Gastroesophageal sphincter (tissue), 4 donors: ENCODE results near the gene GPR180. TPM values are rescaled to one million over a fixed set of nuclear protein-coding genes. Genes with fewer than 3 reads are reported as not detected.

ENCODE experiments used
- ATAC-seq: fragments of 150-250 bp; one replicate; pipeline ENCODE4 v1.9.1; 2016; ENCODE audit warnings: mild to moderate bottlenecking, moderate library complexity
- H3K27ac ChIP-seq, 4 donors: fragments of 200-600 bp; sonication (generic) in 3 of 4; 1 replicate in 3 of 4; 2 replicates in 1 of 4; pipeline ENCODE4 v1.5.1; 2016 to 2019
- H3K27me3 ChIP-seq: fragments of 200-600 bp; sonication (generic); one replicate; pipeline ENCODE4 v1.5.1; 2019
- H3K36me3 ChIP-seq, 2 donors: fragments of 200-600 bp; sonication (generic); one replicate each; pipeline ENCODE4 v1.5.1; 2019; ENCODE audit warnings: control low read depth in 1 of 2
- H3K4me1 ChIP-seq, 3 donors: fragments of 200-600 bp; sonication (generic); 1 replicate in 2 of 3; 2 replicates in 1 of 3; pipeline ENCODE4 v1.5.1; 2016 to 2019; ENCODE audit warnings: control low read depth in 2 of 3
- H3K4me3 ChIP-seq, 2 donors: fragments of 200-600 bp; sonication (generic); one replicate each; pipeline ENCODE4 v1.5.1; 2019; ENCODE audit warnings: mild to moderate bottlenecking in 1 of 2, moderate library complexity in 1 of 2
- H3K9me3 ChIP-seq, 3 donors: fragments of 200-600 bp; sonication (generic); one replicate each; pipeline ENCODE4 v1.5.1; 2017 to 2019; ENCODE audit warnings: control low read depth in 2 of 3
- EP300 ChIP-seq: sonication (generic); formaldehyde crosslinking; IDR thresholded peaks from one replicate; pipeline ENCODE4 v1.6.1; 2017; ENCODE audit warnings: antibody characterized with exemption, mild to moderate bottlenecking
- POLR2A ChIP-seq, 2 donors: fragments of 450-650 bp; IDR thresholded peaks; one replicate each; pipeline ENCODE4 v1.6.1; 2017; ENCODE audit warnings: antibody characterized with exemption in 2 of 2, mild to moderate bottlenecking in 2 of 2, moderate library complexity in 1 of 2
- POLR2AphosphoS5 ChIP-seq: sonication (generic); formaldehyde crosslinking; IDR thresholded peaks from one replicate; pipeline ENCODE4 v1.6.1; 2017; ENCODE audit warnings: antibody characterized with exemption
- WGBS, 2 donors: methylation state at CpG; one replicate each; pipeline ENCODE4 v1.1.5; 2018; ENCODE audit warnings: low coverage in 1 of 2; 5-methylcytosine and 5-hydroxymethylcytosine counted together
- total RNA-seq, 4 donors: library from RNA; depleted of rRNA; stranded (reverse); fragments of >200 nt; gene quantifications; one replicate each; pipeline ENCODE4 v1.1.0, GENCODE V29; 2016
- TF ChIP-seq, protein P1 (sequence below), 4 experiments: fragments of 200-600 bp in 2 of 4; fragments of 450-650 bp in 2 of 4; sonication (generic) in 1 of 4; IDR thresholded peaks; one replicate each; pipeline ENCODE4 v1.5.1; 2017 to 2019; ENCODE audit warnings: antibody characterized with exemption in 4 of 4, mild to moderate bottlenecking in 2 of 4, moderate library complexity in 2 of 4

Gene GPR180
- total RNA-seq: 1 to 10 TPM; 3.4 to 6.4 (median 5.5) TPM

DNA sequence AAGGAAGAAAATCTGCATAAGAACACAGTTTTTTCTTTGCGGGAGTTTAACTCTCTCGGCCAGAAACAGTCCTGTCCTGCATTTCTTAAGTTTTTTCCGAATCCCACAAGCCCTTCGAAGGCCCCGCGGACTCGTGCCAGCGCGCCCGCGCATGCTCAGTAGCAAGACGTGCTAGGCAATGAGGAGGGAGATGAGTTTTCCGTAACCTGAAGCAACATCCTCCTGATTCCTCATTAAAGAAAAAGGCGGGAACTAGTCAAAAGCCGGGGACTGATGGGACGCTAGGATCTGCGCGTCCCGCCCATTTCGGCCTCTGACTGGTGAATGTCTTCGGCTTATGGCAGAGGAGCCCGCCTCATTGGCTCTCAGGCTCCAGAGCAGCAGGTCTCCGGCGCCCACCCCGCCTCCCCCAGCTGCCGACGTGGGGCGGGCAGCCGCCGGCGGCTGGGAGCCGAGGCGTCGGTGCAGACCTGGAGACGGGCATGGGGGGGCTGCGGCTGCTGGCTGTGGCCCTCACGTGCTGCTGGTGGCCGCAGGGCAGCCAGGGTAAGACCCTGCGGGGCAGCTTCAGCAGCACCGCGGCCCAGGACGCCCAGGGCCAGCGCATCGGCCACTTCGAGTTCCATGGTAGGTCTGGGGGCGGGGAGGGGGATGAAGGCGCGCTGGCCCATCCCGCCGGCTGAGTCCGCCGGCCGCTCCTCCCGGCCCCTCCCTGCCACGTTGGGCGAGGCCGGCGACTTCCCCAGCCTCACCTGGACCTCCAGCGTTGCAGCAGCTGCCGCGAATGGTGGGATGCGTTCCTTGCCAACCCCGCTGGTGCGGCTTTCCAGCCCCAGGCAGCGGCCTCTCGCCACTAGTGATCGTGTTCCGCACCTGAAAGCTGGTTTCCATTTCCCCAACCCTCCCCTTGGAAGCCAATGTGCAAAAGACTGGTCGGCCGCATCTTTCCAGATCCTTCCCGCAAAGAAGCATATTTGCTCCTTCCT is at the start of gene GPR180:
Gene GPR180 (plus strand): TSS at position 412 of the 986 bp plus-strand sequence. CDS start 71 bp downstream, at position 483.
- Histone ChIP-seq H3K27me3 (no peaks in the 10 kb centered on the region), H3K27ac (peak within 1 kb of the TSS; percentile 62 to 94 (median 86)), H3K4me3 (peak within 1 kb of the TSS; percentile 83 to 93), H3K9me3 (no peaks in the 10 kb centered on the region), H3K4me1 (peaks cover 0 to 22% (median 0%) of the 10 kb centered on the region in 3 donors), H3K36me3 (peaks cover 0 to 11% of the 10 kb centered on the region in 2 donors)
- peak; percentile 100 for ATAC-seq
- 0 to 1% methylated on average over 10 to 12 of the region's 71 CpGs for WGBS, 2 donors
- no peak for TF ChIP-seq EP300
- TF ChIP-seq POLR2AphosphoS5: no peak
- TF ChIP-seq POLR2A (IDR thresholded peaks at IDR 0.05): peak; percentile 60 to 69
- TF ChIP-seq, protein P1, sequence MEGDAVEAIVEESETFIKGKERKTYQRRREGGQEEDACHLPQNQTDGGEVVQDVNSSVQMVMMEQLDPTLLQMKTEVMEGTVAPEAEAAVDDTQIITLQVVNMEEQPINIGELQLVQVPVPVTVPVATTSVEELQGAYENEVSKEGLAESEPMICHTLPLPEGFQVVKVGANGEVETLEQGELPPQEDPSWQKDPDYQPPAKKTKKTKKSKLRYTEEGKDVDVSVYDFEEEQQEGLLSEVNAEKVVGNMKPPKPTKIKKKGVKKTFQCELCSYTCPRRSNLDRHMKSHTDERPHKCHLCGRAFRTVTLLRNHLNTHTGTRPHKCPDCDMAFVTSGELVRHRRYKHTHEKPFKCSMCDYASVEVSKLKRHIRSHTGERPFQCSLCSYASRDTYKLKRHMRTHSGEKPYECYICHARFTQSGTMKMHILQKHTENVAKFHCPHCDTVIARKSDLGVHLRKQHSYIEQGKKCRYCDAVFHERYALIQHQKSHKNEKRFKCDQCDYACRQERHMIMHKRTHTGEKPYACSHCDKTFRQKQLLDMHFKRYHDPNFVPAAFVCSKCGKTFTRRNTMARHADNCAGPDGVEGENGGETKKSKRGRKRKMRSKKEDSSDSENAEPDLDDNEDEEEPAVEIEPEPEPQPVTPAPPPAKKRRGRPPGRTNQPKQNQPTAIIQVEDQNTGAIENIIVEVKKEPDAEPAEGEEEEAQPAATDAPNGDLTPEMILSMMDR (IDR thresholded peaks at IDR 0.05): peak in 1 of 4 experiments; percentile 19

DNA sequence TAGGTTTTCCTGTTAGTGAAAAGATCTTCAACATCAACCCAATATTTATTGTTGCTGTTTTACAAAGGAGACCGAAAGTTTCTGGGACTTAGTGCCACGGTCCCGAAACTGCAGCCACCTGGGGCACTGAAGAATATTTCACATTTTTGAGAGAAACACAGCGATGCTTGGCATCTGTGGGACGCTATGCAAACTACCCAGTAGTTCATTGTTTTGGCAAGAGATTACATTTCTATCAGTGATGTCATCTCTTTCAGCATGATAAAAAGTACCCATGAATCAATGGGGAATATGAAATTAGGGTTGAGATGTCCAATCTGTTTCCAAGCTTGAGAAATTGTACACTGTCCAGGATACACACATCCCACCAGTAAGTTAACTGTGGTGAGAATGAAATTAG is 49.6 kb upstream of the GPR180 start:
- H3K9me3 ChIP-seq: no peaks in the 10 kb centered on the region
- H3K27me3 ChIP-seq: no peaks in the 10 kb centered on the region
- H3K27ac ChIP-seq: no peak overlapping the region
- no peak for ATAC-seq
- TF ChIP-seq, protein P1 (IDR thresholded peaks at IDR 0.05): no peak
- no peak for TF ChIP-seq POLR2AphosphoS5
- TF ChIP-seq POLR2A (IDR thresholded peaks at IDR 0.05): no peak
- peaks cover 2 to 22% (median 5%) of the 10 kb centered on the region in 3 donors for H3K4me1 ChIP-seq
- WGBS, 2 donors: 89 to 92% methylated on average over 2 to 5 of the region's 5 CpGs
- H3K4me3 ChIP-seq: no peak overlapping the region
- no peaks in the 10 kb centered on the region for H3K36me3 ChIP-seq

DNA sequence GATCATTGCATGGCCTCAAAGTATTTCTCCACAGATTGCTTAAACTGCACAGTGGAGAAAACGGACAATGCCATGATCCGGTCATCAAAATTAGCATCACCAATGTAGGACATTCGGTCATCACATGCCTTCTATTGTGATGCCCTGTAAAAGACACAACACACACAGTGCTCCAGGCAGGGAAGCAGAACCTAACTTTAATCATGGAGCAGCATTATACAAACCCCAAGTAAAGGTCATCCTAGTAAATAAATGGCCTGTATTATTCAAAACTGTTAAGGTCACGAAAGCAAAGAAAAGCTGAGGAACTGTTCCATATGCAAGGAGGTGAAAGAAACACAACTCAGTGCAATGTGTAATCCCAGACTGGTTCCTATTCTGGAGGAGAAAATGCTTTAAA is 47.9 kb upstream of the GPR180 start:
- TF ChIP-seq POLR2A (IDR thresholded peaks at IDR 0.05): no peak
- TF ChIP-seq, protein P1 (IDR thresholded peaks at IDR 0.05): no peak
- no peak for TF ChIP-seq EP300
- no peak for TF ChIP-seq POLR2AphosphoS5
- H3K4me1 ChIP-seq: peaks cover 0 to 9% (median 0%) of the 10 kb centered on the region in 3 donors
- no peak overlapping the region for H3K27ac ChIP-seq
- ATAC-seq: no peak
- H3K27me3 ChIP-seq: no peaks in the 10 kb centered on the region
- H3K4me3 ChIP-seq: no peak overlapping the region
- H3K36me3 ChIP-seq: no peaks in the 10 kb centered on the region
- no peaks in the 10 kb centered on the region for H3K9me3 ChIP-seq
- 90 to 93% methylated on average over 4 of the region's 4 CpGs for WGBS, 2 donors

DNA sequence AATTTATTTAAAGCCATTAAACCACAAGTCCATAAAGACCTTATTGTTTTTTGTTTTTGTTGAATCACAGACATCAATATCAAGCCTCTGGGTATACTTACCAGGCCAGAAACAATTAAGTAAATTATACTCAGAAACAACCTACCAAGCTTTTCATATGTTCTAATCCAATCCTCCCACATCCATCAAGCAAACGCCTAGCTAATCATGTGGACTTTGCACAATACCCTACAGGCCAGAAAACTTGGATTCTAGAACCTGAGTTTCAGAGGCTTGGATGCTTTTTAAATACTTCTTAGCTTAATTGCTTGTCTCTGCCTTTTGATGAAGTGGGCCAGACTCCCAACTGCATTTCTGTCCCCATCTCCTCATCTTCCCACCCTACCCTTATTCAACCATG is 45.6 kb upstream of the GPR180 start:
- TF ChIP-seq, protein P1 (IDR thresholded peaks at IDR 0.05): no peak
- TF ChIP-seq POLR2A (IDR thresholded peaks at IDR 0.05): no peak
- TF ChIP-seq POLR2AphosphoS5: no peak
- TF ChIP-seq EP300: no peak
- H3K27me3 ChIP-seq: no peaks in the 10 kb centered on the region
- no peaks in the 10 kb centered on the region for H3K4me1 ChIP-seq
- ATAC-seq: no peak
- no peak overlapping the region for H3K4me3 ChIP-seq
- H3K36me3 ChIP-seq: no peaks in the 10 kb centered on the region
- WGBS, 2 donors: 63 to 88% methylated on average over 1 of the region's 1 CpG
- H3K27ac ChIP-seq: no peak overlapping the region
- H3K9me3 ChIP-seq: no peaks in the 10 kb centered on the region
